Measurements from ENCODE around the gene KCNK17.

GRCh38 chr6:39343396-39343870 lies 29.2 kb upstream of the KCNK17 start:
- no peak for TF ChIP-seq POLR2AphosphoS5 (IDR thresholded peaks at IDR 0.05; ENCODE audit: low read depth, low read length)
- TF ChIP-seq, protein P1, sequence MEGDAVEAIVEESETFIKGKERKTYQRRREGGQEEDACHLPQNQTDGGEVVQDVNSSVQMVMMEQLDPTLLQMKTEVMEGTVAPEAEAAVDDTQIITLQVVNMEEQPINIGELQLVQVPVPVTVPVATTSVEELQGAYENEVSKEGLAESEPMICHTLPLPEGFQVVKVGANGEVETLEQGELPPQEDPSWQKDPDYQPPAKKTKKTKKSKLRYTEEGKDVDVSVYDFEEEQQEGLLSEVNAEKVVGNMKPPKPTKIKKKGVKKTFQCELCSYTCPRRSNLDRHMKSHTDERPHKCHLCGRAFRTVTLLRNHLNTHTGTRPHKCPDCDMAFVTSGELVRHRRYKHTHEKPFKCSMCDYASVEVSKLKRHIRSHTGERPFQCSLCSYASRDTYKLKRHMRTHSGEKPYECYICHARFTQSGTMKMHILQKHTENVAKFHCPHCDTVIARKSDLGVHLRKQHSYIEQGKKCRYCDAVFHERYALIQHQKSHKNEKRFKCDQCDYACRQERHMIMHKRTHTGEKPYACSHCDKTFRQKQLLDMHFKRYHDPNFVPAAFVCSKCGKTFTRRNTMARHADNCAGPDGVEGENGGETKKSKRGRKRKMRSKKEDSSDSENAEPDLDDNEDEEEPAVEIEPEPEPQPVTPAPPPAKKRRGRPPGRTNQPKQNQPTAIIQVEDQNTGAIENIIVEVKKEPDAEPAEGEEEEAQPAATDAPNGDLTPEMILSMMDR (IDR thresholded peaks at IDR 0.05) = no peak
- TF ChIP-seq SIN3A (IDR thresholded peaks at IDR 0.05; ENCODE audit: borderline replicate concordance, insufficient read depth, low read depth, low read length) = no peak

All from Panc1 (cell line).